NCI-H187 (cell line): ENCODE measurements around the gene MACROD1.
"Not testable (repeated sequence)": the region's sequence is repeated elsewhere in the genome, so short reads cannot be mapped to it uniquely, and the experiment has no call there.

ENCODE experiments used
- DNase-seq, 2 experiments: peaks; one replicate each; lab custom pipeline; 2025; lab: John Stamatoyannopoulos, UW

MACROD1 gene

DNA sequence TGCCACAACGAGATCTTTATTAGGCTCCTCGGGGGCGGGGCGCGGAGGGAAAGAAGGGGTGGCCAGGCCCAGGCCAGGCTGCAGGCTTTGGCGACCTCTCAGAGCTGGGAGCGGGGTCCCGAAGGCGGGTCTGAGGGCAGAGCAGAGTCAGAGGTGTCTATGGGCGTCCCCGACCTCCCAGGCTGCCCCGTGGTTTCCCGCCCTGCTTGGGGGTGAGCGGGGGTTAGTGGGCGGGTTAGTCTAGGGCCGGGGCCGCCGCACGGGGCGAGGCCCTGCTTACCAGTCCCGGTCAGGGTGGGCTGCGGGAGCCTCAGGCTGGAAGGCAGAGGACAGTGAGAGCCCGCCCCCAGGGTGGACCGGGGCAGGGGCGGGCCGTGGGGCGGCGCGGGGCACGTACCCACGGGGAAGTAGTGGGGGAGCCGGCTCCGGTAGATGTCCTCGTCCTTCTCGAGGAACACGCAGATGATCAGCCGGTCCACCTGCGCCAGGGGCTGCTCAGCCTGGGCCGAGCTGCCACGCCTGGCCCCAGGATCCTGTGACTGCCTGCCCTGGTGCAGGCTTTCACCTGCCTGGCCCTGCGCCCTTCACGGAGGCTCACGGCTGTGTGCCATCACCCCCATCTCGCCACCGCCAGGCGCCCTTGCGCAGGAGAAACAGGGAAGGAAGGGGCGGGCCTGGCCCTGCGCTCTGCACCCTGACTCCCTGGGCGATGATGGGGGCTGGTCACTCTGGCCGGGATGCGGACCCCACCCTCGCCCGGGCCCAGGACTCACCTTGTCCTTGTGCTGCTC is 167.2 kb downstream of the MACROD1 start:
- DNase-seq: no peak

DNA sequence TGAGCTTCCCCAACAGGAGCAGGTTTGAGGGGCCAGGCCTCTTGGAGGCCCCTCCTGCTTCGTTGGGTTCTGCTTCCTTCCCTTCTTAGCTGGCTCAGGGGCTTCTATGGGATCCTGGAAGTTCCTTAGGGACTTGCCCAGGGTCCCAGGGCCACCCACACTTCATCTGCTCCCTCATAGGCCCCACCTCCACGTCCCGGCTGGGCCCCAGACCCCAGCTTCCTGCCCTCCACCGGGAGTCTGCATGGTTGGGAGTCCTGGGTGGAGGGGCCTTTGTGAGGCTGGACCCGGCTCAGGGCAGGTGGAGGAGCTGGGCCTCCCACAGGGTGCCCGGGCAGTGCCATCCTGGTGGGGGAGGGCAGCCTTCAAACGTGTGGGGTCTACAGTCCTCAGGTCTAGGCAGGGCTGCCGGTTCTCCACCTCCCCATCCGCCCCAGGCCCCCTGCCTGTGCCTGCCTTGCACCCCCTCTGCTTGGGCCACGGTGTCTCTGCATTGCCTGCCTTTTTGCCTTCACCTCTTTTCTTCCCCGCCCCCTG is 168.0 kb downstream of the MACROD1 start:
- DNase-seq: no peak

DNA sequence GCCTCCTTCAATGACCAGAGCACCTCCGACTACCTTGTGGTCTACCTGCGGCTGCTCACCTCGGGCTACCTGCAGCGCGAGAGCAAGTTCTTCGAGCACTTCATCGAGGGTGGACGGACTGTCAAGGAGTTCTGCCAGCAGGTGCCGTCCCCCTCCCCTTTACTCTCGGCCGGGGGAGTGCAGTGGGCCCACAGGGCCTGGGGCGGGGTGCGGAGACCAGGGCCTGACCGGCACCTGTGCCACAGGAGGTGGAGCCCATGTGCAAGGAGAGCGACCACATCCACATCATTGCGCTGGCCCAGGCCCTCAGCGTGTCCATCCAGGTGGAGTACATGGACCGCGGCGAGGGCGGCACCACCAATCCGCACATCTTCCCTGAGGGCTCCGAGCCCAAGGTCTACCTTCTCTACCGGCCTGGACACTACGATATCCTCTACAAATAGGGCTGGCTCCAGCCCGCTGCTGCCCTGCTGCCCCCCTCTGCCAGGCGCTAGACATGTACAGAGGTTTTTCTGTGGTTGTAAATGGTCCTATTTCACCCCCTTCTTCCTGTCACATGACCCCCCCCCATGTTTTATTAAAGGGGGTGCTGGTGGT is 168.7 kb downstream of the MACROD1 start:
- no peak for DNase-seq

DNA sequence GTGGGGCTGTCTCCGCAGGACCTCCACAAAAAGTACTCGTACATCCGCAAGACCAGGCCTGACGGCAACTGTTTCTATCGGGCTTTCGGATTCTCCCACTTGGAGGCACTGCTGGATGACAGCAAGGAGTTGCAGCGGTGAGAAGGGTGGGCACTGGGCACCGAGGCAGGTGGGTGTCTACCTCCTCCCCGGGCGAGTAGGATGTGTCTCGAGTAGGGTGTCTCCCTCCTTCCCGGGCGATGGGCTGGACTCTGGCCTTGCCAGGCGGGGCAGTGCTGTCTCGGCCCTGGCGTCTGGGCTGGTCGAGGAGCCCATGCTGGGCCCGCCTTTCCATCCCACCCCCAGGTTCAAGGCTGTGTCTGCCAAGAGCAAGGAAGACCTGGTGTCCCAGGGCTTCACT is 169.4 kb downstream of the MACROD1 start:
- DNase-seq: no peak

DNA sequence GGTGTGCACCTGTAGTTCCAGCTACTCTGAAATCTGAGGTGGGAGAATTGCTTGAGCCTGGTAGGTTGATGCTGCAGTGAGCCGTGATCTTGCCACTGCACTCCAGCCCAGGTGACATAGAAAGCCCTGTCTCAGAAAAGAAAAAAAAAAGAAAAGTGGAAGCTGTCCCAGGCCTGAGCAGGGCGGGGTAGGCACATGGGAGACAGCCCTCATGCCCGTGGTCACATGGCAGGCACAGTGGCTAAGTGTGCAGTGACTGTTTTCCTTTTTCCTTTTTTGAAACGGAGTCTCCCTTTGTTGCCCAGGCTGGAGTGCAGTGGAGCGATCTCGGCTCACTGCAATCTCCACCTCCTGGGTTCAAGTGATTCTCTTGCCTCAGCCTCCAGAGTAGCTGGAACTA is 171.9 kb downstream of the MACROD1 start:
- DNase-seq: no peak

DNA sequence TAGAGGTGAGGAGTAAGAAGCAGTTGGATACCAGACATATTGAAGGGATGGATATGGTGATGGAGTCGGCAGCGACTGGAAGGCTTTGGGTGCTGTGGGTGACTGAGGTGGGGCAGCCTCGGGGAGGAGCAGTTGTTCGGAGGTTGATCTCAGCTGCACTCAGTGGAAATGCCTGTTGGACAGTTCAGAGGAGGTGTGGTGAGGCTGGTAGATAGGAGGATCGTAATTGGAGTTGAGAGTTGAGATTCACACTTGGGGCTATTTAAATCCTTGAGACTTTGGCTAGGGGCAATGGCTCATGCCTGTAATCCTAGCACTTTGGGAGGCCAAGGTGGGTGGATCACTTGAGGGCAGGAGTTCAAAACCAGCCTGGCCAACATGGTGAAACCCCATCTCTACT is 172.8 kb downstream of the MACROD1 start:
- DNase-seq: no peak

DNA sequence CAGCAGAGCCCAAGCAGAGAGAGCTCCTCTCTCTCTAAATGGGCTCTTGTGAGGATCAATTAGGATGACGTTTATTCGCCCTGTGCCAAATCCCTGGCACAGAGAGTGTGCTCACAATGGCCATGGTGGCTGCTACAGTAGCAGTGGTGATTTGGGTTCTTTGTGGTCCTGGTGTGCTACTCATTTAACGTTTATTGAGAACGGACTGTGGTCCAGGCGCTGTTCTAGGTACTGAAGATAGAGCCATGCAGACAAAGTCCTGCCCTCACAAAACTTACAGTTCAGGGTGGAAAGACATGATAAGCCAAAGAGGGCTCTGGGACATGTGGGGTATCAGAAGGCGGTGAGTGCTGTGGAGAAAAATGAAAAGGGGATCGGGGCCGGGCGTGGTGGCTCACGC is 174.4 kb downstream of the MACROD1 start:
- DNase-seq: no peak

DNA sequence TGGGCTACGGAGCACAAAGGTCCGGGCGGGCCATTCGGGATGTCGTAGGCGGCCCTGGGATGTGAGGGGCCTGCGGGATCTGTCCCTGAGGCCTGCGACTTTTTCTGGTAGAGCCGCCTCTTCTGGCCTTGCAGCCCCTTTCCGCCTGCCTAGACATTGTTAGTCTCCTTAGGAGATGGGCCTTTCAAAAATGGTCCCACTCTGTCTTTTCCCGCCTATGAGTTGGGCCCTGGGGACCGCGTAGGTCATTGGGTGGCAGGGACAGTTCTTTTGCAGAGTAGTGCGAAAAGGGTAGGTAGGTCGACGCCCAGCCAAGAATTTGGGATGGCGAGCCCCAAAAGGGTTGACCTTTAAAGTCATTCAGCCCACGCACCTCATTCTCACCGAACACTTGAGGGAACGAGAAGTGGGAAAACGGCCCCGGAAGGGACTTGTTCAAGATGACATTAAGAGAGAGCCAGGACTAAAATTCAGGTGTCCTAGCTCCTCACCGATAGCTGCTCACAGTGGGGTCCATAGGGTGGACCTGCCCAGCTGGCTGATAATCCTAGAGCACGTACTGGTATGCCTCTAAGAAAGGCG is 178.9 kb downstream of the MACROD1 start:
- DNase-seq: no peak

DNA sequence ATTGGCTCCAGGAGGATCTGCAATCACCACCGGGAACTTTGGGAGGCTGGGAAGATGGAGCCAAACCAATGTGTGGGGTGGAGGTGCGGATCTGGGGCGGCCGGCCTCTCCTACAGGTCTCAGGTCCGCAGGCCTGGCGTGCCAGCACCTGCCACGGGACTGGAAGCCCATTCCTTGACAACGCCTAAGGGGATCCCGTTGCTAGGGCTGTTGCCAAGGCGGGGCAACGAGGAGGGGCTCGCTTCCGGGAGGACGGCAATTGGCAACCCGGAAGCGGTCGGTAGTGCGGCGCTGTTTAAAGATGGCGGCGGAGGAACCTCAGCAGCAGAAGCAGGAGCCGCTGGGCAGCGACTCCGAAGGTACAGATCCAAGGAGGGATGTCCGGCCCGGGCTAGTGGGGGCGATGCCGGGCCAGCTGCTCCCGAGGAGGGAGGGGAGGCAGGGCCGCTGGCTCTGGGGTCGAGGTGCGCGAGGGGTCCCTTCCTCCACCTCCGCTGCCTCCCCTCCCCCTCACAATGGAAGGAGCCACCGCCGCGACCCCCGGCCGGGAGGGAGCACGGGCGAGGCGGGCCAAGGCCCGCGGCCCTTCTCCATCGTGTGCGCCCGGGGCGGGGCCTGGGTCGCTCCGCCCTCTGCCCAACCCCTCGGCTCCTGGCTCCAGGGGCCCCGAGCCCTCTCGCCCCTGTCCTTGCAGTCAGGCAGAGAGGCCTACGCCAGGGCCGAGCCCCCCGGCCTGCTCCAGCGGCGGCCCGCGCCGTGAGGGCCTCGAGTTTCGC is 179.6 kb downstream of the MACROD1 start, which contains the start of gene OTUB1:
OTUB1 (plus strand) TSS at position 283 of the 776 bp plus-strand sequence; CDS start at position 302, 19 bp downstream.
- DNase-seq: peak; percentile 87 to 90

DNA sequence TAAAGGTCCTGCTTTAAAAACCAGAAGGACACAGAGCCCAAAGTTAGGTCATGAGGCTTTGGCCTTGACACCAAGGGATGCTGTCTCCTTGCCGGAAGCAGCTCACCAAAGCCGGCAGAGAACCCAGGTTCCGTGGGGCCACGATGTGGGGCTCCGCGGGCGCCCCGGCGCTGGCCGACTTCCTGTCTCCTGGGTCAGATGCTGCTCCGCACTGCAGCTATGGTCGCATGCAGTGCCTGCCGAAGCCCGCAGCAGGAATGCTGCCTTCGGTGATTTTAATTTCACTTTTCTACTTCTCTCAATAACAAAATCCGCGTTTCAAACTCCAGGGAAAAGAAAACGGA is 180.1 kb downstream of the MACROD1 start:
- no peak for DNase-seq

DNA sequence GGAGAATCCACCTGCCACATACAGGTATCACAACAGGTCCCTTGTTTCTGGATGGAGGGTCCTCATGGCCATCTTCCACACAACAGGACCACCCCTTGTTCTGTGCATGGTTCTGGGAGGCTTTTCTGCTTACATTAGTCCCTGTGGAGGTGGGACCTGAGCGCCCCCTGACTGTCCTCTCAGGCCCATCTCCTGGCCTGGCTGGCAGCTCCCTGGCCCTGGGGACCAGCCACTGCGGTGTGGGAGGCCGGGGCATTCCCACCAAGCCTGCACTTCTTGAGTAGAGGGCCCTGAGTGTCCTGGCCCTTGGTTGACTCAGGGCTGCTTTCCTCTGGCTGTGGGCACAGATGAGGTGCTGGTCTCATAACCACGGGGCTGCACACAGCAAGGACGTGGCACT is 186.5 kb downstream of the MACROD1 start:
- no peak for DNase-seq

DNA sequence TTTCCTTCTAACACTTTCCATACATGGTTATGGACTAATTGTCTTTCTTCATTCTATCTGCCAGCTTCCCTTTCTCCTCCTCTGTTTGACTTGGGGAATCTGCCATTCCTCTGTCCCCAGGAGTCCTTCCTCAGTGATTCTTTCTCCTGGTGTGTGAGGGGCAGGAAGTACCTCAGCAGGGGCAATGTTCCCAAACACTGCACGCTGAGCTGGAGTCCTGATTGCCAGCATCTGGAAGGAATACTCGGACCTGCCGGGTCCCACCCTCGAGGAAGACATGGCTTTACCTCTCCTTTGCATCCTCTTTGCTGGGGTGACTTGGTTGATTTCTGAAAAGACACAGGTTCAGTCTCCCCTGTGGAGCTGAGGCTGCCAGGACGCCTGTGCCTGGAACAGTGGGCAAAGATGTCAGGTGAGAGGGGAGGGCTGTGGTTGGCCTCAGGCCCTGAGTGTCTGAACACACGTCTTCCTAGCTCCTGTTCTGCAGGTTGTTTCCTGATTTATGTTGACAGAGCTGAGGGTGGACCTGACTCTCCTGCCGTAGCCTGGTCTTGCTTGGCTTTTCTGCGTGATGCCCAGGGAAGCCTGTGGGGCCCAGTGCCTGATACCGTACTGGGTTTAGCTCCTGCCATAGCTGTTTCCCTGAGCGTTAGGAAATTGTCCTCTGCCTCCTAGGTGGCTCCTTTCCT is 187.2 kb downstream of the MACROD1 start:
- no peak for DNase-seq

DNA sequence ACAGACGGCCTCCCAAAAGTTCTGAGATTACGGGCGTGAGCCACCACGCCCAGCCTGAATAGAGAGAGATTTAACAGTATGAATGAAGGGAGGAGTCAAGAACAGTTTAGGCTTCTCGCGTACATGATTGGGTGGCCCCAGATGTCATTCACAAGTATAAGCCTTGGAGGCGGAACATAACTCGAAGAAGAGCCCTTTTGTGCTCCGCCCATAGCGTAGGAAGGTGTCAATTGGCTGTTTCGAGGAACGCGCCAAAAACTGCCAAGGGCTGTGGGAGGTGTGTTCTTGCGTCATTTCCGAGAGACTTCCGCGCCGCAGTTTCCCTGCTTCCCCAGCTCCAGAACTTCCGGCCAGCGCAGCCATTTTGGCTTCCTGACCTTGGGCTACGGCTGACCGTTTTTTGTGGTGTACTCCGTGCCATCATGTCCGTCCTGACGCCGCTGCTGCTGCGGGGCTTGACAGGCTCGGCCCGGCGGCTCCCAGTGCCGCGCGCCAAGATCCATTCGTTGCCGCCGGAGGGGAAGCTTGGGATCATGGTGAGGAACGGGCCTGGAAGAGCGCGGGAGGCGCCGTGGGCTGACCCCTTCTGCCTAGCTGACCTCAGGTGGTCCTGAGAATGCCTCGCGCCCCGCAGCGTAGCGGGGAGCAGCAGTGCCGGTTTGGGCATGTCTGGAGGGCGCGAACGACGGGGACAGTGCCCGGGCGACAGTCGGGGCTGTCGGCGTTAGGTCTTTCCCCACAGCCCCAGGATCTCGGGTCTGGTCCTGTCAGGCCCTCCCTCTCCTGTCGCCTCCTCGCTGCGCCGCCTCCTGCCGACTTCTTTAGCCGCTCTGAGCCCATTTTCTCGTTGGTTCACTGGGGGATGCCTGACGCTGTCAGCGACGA is 191.4 kb downstream of the MACROD1 start, which contains the start of gene COX8A:
COX8A (plus strand) TSS at position 362 of the 885 bp plus-strand sequence; CDS start at position 423, 61 bp downstream.
- DNase-seq: peak; percentile 97 to 98

DNA sequence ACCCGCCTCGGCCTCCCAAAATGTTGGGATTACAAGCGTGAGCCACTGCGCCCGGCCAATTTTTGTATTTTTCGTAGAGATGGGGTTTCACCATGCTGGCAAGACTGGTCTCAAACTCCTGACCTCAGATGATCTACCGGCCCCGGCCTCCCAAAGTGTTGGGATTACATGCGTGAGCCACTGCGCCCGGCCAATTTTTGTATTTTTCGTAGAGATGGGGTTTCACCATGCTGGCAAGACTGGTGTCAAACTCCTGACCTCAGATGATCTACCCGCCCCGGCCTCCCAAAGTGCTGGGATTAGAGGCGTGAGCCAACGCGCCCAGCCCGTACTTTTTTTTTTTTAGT is 192.0 kb downstream of the MACROD1 start:
- not testable (repeated sequence) for DNase-seq

DNA sequence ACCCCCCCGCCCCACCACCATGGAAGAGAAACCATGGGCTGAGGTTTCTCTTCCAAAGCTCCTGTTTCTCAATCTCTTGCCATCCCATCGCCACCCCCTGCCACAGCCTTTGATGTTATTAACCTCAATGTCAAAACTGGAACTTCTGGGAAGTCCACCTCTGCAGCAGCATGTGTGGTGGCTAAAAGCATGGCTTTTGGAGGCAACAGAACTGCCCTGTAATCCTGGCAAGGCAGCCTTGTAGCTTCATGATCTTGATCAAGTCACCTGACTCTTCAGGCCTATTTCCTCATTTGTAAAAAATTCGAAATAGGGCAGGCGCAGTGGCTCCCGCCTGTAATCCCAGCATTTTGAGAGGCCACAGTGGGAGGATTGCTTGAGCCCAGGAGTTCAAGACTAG is 195.0 kb downstream of the MACROD1 start:
- no peak for DNase-seq

DNA sequence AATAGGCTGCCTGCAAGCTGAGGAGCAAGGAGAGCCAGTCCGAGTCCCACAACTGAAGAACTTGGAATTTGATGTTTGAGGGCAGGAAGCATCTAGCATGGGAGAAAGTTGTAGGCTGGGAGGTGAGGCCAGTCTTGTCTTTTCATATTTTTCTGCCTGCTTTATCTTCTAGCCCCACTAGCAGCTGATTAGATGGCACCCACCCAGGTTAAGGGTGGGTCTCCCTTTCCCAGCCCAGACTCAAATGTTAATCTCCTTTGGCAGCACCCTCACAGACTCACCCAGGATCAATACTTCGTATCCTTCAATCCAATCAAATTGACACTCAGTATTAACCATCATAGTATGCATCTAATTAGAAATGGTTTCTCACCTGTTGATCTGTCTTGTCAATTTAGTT is 196.5 kb downstream of the MACROD1 start:
- DNase-seq: no peak

DNA sequence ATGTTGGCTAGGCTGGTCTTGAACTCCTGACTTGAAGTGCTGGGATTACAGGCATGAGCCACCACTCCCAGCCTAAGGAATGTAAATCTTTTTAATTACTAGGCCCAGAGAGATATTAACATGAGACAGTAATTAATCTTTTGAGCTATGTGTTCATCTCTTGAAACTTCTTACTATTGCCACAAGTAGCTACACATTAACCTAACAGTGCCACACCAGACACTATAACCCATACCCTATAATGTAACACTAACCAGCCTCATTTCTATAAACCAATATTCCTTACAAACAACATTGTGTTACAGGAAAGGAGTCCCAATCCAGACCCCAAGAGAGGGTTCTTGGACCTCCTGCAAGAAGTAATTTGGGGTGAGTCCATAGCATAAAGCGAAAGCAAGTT is 199.5 kb downstream of the MACROD1 start:
- no peak for DNase-seq

DNA sequence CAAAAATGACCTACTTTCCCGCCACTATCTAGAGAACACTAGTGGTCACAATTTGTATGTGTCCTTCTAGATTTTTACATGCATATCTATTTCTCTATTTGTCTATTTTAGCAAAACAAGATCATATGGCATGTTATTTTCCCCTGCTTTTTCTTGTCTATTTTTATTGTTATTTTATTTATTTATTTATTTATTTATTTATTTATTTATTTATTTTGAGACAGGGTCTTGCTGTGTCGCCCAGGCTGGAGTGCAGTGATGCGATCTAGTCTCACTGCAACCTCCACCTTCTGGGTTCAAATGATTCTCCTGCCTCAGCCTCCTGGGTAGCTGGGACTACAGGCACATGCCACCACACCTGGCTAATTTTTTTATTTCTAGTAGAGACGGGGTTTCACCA is 202.0 kb downstream of the MACROD1 start:
- DNase-seq: not testable (repeated sequence)

DNA sequence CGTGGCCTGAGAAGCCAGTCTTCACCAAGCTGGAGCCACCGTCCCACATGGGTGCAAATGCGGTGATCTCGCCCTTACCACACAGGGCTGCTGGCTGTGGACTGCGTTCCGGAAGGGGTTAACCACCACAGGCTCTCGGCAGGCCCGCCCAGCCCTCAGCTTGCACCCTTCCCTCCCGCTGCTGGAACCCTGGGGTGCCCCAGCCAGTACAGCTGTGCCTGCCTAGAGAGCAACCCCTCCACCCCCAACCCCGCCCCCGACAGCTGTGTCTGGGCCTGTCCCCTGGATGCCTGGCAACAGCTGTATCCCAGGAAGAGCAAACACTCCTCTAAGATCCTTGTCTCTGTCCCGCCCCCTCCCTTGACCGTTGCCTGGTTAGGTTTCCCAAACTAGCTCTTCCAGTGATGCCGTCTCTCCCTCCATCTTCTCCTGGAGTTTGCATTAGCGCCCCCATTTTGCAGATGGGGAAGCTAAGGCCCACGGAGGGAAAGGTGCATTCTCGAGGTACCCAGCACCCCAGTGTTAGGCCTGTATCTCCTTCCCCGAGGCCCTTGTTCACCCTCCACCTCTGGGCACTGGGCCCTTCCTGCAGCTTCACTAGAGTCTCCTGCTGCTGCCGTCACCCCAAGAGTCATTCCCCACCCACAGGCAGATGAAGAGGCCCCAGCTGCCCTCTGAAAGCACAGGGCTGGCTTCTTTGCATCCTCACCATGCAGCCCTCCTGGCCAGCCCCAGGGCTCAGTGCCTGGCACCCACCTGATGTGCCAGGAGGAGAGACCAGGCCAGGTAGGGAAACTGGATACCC is 204.1 kb downstream of the MACROD1 start:
- DNase-seq: peak; percentile 51 to 73

DNA sequence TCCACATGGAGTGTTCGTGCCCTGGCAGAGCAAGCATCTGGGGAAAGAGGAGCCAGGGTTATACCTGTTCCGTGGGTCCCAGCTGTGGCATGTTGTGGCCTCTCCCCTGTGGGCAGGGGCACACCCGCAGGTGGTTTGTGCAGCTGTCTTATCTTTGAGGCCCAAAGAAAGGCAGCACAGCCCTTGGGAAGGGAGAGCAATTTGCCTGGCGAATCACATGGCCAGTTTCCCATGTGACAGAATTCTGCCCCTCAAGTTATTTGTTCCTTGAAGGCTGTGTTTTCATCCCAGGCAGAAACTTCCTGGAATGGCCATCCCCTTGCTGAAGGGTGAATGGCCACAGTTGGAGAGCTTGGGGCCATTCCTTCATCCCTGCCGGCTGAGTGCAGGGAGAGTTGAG is 207.9 kb downstream of the MACROD1 start:
- DNase-seq: no peak
